GM21528 (cell line): ENCODE measurements around the gene INPP1.
A peak's percentile ranks its signal among the peaks of the same experiment; 100 is the strongest.
"Not testable (repeated sequence)": the region's sequence is repeated elsewhere in the genome, so short reads cannot be mapped to it uniquely, and the experiment has no call there.

Source experiments
- ATAC-seq: cut with Tn5 transposase; IDR thresholded peaks from one replicate; pipeline ENCODE4 v1.9.1; 2021; ENCODE audit warnings: mild to moderate bottlenecking, moderate library complexity; ENCODE audit not compliant: unreplicated experiment, low FRiP score

The INPP1 gene

DNA sequence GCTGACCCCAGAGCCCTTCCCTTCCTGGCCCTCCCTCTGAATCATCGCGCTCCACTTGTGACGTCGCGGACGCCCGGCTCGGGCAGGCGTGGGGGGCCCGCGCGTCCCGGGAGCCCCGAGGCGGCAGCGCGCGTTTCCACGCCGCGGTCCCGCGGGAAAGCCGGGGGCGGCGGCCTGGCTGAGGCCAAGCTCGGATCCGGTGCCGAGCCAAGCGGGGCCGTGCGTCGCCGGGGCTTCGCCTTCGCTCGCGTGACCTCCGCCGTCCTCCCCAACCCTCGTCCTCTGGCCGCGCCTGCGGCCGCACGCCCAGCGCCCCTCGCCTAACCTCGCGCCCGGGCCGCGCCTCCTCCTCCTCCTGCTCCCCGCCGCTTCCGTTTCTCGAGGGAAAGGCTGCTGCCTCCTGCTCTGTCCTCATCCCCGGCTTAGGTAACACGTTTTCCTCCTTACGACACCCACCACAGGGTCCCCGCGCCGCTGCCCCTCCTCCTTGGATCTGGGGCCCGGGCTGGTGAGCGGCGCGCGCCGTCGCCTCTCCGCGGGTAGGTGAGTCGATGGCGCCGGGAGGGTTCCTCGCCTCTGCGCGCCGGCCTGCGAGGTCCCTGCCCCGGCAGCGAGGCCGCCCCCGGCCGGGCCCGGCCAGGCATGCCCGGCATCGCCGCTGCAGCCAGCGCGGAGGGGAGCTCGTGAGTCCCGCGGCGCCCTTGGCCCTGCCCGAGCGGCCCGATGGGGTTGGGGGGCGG, at the start of gene INPP1:
Gene INPP1, plus strand, starts transcription at position 54 of the 740 bp plus-strand sequence. CDS start 16,514 bp downstream, outside the sequence.
- peak; percentile 63 for ATAC-seq

DNA sequence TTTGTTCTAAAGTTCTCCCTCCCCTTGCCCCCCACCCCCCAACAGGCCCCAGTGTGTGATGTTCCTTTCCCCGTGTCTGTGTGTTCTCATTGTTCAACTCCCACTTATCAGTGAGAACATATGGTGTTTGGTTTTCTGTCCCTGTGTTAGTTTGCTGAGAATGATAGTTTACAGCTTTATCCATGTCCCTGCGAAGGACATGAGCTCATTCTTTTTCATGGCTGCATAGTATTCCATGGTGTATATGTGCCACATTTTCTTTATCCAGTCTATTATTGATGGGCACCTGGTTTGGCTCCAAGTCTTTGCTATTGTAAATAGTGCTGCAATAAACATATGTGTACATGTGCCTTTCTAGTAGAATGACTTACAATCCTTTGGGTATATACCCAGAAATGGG, 45.5 kb upstream of the INPP1 start:
- not testable (repeated sequence) for ATAC-seq

- no peak for ATAC-seq
Measured at GRCh38 chr2:190301032-190301431, 42.4 kb upstream of the INPP1 start.

DNA sequence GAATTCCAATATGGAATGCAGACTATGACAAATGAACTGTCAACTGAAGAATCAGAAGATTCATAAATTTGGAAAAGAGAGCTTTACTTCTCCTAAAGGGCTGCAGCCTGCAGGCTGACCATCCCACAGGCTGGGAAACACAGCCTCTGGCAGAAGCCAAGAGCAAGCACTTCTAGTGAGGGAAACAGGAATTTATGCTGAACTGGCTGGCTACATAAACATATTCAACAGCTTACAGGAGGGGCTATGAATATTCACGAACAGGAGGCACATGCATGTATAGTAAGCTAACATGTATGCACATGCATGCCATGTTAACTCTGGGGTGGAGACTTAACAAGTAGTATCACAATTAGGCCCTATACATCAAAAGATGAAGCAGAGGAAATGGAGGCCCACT, 41.3 kb upstream of the INPP1 start:
- no peak for ATAC-seq

GRCh38 chr2:190303647-190304046, 39.7 kb upstream of the INPP1 start:
- ATAC-seq, result no peak

- no peak for ATAC-seq
Measured at GRCh38 chr2:190304404-190304803, 39.0 kb upstream of the INPP1 start.

GRCh38 chr2:190308031-190308430, 35.4 kb upstream of the INPP1 start:
- ATAC-seq, result no peak

DNA sequence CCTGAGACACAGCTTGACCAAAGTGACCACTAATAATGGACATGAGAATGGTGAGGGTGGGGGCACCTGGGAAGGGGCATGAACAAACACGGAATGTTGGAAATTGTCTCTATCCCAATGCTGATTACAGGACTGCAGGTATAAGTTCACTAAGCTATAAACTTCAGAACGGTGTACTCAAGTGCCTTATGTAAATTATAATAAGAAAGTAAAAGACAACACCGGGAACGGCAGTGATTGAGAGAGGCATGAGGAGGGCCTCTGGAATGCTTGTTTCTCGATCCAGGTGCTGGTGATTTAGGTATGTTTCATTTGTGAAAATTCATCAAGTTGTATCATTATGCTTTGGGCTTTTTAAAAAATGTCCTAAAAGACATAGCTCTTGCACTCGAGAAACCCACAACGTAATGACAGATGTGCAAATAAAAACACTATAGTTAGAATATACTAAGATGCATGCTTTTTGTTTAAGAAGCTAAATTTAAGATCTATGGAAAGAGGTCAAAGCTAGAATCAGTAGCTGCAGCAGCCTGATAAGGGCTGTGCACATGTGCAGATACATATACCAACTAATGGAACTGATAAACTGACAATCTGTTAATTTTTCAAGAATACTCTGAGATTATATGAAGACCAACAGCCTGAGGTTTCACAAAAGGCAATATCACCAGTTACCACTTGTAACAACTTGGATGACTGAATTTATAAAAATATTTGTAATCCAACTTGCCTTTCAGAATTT, 31.3 kb upstream of the INPP1 start:
- ATAC-seq, result no peak

- ATAC-seq, result not testable (repeated sequence)
Measured at GRCh38 chr2:190312635-190313025, 30.8 kb upstream of the INPP1 start.

DNA sequence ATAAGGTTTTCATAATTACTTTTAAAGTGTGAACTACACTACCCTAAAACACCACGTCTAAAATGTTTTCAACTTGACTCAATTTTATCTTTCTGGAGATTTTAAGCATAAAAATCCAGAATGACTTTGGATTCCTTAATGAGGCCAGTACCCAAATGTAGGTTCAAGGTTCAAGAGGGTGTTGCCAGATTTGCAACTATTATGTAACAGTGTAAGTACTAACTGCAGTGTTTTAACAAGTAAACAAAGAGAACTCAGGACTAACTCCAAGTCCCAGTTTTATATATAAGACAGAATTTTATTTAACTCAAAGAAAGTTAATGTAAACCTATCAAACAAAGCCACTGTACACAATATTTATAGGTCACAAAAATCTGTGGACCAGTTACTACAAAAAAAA, 29.5 kb upstream of the INPP1 start:
- no peak for ATAC-seq

- ATAC-seq, result no peak
Measured at GRCh38 chr2:190315273-190315672, 28.1 kb upstream of the INPP1 start.

- ATAC-seq, result no peak
Measured at GRCh38 chr2:190318514-190318913, 24.9 kb upstream of the INPP1 start.

DNA sequence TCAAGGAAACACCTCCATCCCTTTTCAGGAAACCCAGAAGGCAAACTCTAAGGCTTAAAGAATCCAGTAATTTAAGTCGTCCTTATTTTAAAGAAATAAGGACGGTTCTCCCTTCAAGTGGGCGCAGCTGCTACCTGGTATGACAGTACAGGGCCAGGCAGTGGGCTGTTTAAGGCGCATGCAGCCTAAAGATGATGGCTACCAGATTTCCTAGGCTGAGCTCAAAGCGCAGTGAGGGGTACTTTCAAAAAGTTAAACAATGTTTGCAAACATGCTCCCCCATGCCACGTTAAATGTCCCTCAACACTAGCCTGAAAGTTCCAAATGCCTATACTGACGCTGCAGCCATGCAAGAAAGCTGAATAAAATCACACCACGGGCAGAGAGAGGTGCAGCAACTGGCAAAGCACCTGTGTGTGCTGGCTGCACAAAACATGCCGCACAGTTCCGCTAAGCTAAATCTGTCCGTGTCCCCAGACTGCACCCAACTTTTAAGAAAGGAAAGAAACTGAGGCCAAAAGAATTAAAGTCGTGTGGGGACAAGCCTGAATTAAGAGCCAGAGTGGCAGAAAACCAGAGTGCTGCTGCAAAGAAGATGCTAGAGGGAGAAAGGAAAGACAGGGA, 24.3 kb upstream of the INPP1 start:
- ATAC-seq, result peak; percentile 49

DNA sequence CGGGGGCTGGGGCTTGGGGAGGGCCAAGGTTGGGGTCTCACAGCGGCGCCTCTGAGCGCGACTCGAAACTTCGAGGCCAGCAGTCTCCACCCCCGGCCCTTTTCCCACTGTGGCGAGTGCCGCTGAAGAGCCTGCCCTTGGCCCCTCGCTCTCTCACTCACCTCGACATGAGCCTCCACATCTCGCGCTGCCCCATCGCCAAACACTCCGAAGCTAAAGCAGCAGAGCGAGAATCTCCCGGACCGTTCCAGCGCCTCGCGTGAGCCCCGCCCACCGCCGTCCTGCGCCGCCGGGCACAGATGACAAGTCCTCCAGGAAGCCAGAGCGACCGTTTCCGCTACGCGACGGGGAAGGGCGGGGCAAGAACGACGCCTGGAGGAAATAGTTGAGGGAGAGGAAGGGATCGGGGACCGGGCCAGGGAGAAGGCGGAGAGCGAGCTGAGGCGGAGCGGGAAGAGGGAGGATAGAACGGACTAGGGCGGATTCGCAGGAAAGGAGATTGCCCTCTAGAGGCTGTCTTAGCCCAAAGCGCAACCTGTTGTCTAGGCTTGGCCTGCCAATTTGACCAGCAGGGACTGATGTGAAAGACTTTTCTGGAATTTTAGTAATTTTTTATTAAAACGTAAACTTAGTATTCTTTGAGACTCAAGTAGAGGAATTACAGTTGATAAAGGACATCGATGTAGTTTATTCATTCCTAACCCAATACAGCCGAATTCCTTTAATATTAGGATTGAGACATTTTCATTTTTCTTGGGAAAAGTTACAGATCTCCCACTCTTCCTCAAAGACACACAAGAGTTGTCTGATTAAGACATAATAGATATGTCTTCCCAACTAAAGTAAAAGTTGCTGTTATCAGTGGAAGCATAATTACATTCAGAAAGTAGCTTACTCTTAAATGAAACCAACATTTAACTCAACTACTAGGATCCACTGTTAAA, 23.6 kb upstream of the INPP1 start, which contains the start of gene HIBCH:
Gene HIBCH, minus strand, starts transcription at position 272 of the 944 bp plus-strand sequence. Its CDS starts 76 bp downstream, at position 196.
- peak; percentile 94 for ATAC-seq

- ATAC-seq, result no peak
Measured at GRCh38 chr2:190320696-190321095, 22.7 kb upstream of the INPP1 start.

DNA sequence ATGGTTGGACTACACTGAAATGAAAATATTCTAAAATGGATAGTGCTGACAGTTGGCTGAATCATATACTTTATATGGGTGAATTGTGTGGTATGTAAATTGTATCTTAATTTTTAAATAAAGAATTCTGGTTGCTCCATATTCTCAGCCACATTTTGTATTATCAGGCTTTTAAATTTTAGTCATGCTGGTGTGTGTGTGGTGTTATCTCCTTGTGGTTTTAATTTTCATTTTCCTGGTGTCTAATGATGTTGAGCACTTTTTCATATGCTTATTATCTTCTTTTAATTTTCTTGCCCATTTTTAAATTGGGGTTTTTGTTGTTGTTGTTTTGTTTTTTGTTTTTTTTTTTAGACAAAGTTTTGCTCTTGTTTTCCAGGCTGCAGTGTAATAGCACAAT, 20.0 kb upstream of the INPP1 start:
- ATAC-seq, result no peak

GRCh38 chr2:190325588-190325987, 17.8 kb upstream of the INPP1 start:
- no peak for ATAC-seq

DNA sequence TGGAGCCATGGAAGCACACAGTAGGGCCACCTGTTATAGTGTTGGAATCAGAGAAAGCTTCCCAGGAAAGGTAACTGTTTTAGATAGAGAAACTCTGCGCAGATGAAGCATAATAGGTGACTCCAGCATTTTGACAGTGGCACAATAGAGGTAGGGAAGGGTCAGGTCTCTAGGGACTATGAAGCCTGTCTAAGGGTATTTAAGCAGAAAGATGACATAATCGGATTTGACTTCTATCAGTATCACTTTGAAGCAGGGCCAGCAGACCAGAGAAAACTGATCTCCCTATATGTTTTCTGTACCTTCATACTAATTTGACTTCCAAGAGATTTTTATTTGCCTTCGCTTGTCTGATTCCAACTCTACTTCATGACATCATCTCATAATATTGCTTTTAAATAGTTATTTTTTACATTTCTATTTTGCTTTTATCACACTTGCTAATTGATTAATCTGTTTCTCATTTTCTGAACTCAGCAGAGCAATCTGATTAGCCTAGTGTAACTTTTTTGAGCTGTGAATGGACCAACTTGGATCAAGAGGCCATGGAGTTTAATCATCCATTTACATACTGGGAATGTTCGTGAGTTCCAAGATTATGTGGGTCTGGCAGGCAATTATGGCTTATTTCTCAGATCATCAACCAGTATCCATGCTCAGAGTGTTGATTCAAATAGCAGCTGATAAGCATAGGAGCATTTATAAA, 15.4 kb upstream of the INPP1 start:
- ATAC-seq, result no peak

GRCh38 chr2:190328573-190329147, 14.7 kb upstream of the INPP1 start:
- no peak for ATAC-seq
